Measurements from ENCODE around the gene USP3. TPM values are rescaled to one million over a fixed set of nuclear protein-coding genes. Genes with fewer than 3 reads are reported as not detected.
A peak's percentile ranks its signal among the peaks of the same experiment; 100 is the strongest.

USP3 gene
- 46.7 and 49.2 TPM in 2 replicates for total RNA-seq

GRCh38 chr15:63504247-63504978 is at the start of gene USP3:
Gene USP3, plus strand, starts transcription at chr15:63504593. Its CDS starts 147 bp downstream, at chr15:63504740.
- intact Hi-C loops (cut with micrococcal nuclease), result loop anchor here (1.0 to 10.0 kb wide), 8 partner anchors 17 to 1333 kb away; partner anchors contain the start of genes CIAO2A and SNX1
- H3K27ac Mint-ChIP-seq, result peak within 1 kb of the TSS; percentile 97
- peak within 1 kb of the TSS; percentile 97 for H3K4me3 Mint-ChIP-seq
- no peaks in the 10 kb centered on the region for H3K27me3 Mint-ChIP-seq
- no peaks in the 10 kb centered on the region for H3K9me3 Mint-ChIP-seq
- peaks cover 71% of the 10 kb centered on the region for H3K4me1 Mint-ChIP-seq
- H3K36me3 Mint-ChIP-seq (ENCODE audit: low read depth), result peaks cover 8% of the 10 kb centered on the region
- DNase-seq, result peak; percentile 98

GRCh38 chr15:63456258-63456657 is 48.1 kb upstream of the USP3 start:
- Mint-ChIP-seq H3K4me3 (no peak overlapping the region), H3K27me3 (peaks cover 7% of the 10 kb centered on the region), H3K27ac (no peak overlapping the region), H3K36me3 (ENCODE audit: low read depth) (no peaks in the 10 kb centered on the region), H3K4me1 (peaks cover 21% of the 10 kb centered on the region), H3K9me3 (no peaks in the 10 kb centered on the region)
- no peak for DNase-seq
- intact Hi-C loops (cut with micrococcal nuclease), result no loop called here

GRCh38 chr15:63457379-63457778 is 47.0 kb upstream of the USP3 start:
- DNase-seq, result no peak
- H3K4me1 Mint-ChIP-seq, result peaks cover 24% of the 10 kb centered on the region
- H3K27me3 Mint-ChIP-seq, result peaks cover 9% of the 10 kb centered on the region
- no peak overlapping the region for H3K27ac Mint-ChIP-seq
- H3K4me3 Mint-ChIP-seq, result no peak overlapping the region
- intact Hi-C loops (cut with micrococcal nuclease), result no loop called here
- H3K9me3 Mint-ChIP-seq, result no peaks in the 10 kb centered on the region
- H3K36me3 Mint-ChIP-seq (ENCODE audit: low read depth), result no peaks in the 10 kb centered on the region

GRCh38 chr15:63458026-63458425 is 46.4 kb upstream of the USP3 start:
- no peak for DNase-seq
- intact Hi-C loops (cut with micrococcal nuclease), result no loop called here
- Mint-ChIP-seq H3K36me3 (ENCODE audit: low read depth) (no peaks in the 10 kb centered on the region), H3K4me1 (peaks cover 21% of the 10 kb centered on the region), H3K9me3 (no peaks in the 10 kb centered on the region), H3K27ac (no peak overlapping the region), H3K27me3 (peaks cover 12% of the 10 kb centered on the region), H3K4me3 (no peak overlapping the region)

- no peaks in the 10 kb centered on the region for H3K9me3 Mint-ChIP-seq
- H3K4me1 Mint-ChIP-seq, result peaks cover 14% of the 10 kb centered on the region
- no peak overlapping the region for H3K4me3 Mint-ChIP-seq
- H3K36me3 Mint-ChIP-seq (ENCODE audit: low read depth), result no peaks in the 10 kb centered on the region
- intact Hi-C loops (cut with micrococcal nuclease), result no loop called here
- peaks cover 15% of the 10 kb centered on the region for H3K27me3 Mint-ChIP-seq
- no peak for DNase-seq
- no peak overlapping the region for H3K27ac Mint-ChIP-seq
Observed at GRCh38 chr15:63458794-63459395, 45.5 kb upstream of the USP3 start.

- Mint-ChIP-seq H3K27me3 (peaks cover 17% of the 10 kb centered on the region), H3K36me3 (ENCODE audit: low read depth) (no peaks in the 10 kb centered on the region), H3K27ac (no peak overlapping the region), H3K4me3 (no peak overlapping the region), H3K4me1 (peaks cover 14% of the 10 kb centered on the region), H3K9me3 (no peaks in the 10 kb centered on the region)
- no peak for DNase-seq
- intact Hi-C loops (cut with micrococcal nuclease), result no loop called here
Observed at GRCh38 chr15:63460210-63461155, 43.9 kb upstream of the USP3 start.

- Mint-ChIP-seq H3K4me3 (no peak overlapping the region), H3K27me3 (peaks cover 14% of the 10 kb centered on the region), H3K36me3 (ENCODE audit: low read depth) (no peaks in the 10 kb centered on the region), H3K4me1 (peaks cover 12% of the 10 kb centered on the region), H3K9me3 (no peaks in the 10 kb centered on the region), H3K27ac (no peak overlapping the region)
- intact Hi-C loops (cut with micrococcal nuclease), result no loop called here
- DNase-seq, result no peak
Observed at GRCh38 chr15:63461230-63461985, 43.0 kb upstream of the USP3 start.

GRCh38 chr15:63462088-63462487 is 42.3 kb upstream of the USP3 start:
- no peak overlapping the region for H3K4me3 Mint-ChIP-seq
- peaks cover 18% of the 10 kb centered on the region for H3K4me1 Mint-ChIP-seq
- intact Hi-C loops (cut with micrococcal nuclease), result no loop called here

GRCh38 chr15:63463036-63463435 is 41.4 kb upstream of the USP3 start:
- Mint-ChIP-seq H3K4me3 (no peak overlapping the region), H3K27me3 (peaks cover 16% of the 10 kb centered on the region), H3K9me3 (no peaks in the 10 kb centered on the region), H3K4me1 (peaks cover 18% of the 10 kb centered on the region), H3K36me3 (ENCODE audit: low read depth) (no peaks in the 10 kb centered on the region), H3K27ac (no peak overlapping the region)
- no peak for DNase-seq
- intact Hi-C loops (cut with micrococcal nuclease), result no loop called here

More at GRCh38 chr15:63462088-63462487, 42.3 kb upstream of the USP3 start:
- Mint-ChIP-seq H3K27ac (no peak overlapping the region), H3K36me3 (ENCODE audit: low read depth) (no peaks in the 10 kb centered on the region), H3K27me3 (peaks cover 16% of the 10 kb centered on the region), H3K9me3 (no peaks in the 10 kb centered on the region)
- no peak for DNase-seq

GRCh38 chr15:63463793-63464192 is 40.6 kb upstream of the USP3 start:
- Mint-ChIP-seq H3K27me3 (peaks cover 16% of the 10 kb centered on the region), H3K36me3 (ENCODE audit: low read depth) (no peaks in the 10 kb centered on the region), H3K4me3 (no peak overlapping the region), H3K9me3 (no peaks in the 10 kb centered on the region), H3K4me1 (peaks cover 16% of the 10 kb centered on the region), H3K27ac (no peak overlapping the region)
- intact Hi-C loops (cut with micrococcal nuclease), result no loop called here
- no peak for DNase-seq

- no peak for DNase-seq
- Mint-ChIP-seq H3K4me1 (peaks cover 24% of the 10 kb centered on the region), H3K36me3 (ENCODE audit: low read depth) (no peaks in the 10 kb centered on the region), H3K27me3 (peaks cover 16% of the 10 kb centered on the region), H3K4me3 (no peak overlapping the region), H3K27ac (no peak overlapping the region), H3K9me3 (no peaks in the 10 kb centered on the region)
- intact Hi-C loops (cut with micrococcal nuclease), result loop anchor here (5.0 kb wide), 3 partner anchors 87 to 602 kb away; no protein-coding TSS in a partner anchor
Observed at GRCh38 chr15:63465104-63465503, 39.3 kb upstream of the USP3 start.

- H3K4me3 Mint-ChIP-seq, result no peak overlapping the region
- intact Hi-C loops (cut with micrococcal nuclease), result loop anchor here (1.0 to 5.0 kb wide), 5 partner anchors 38 to 601 kb away; partner anchors contain the start of gene USP3
- H3K36me3 Mint-ChIP-seq (ENCODE audit: low read depth), result no peaks in the 10 kb centered on the region
- peaks cover 13% of the 10 kb centered on the region for H3K27me3 Mint-ChIP-seq
- peaks cover 23% of the 10 kb centered on the region for H3K4me1 Mint-ChIP-seq
- no peaks in the 10 kb centered on the region for H3K9me3 Mint-ChIP-seq
- peak; percentile 91 for DNase-seq
- no peak overlapping the region for H3K27ac Mint-ChIP-seq
Observed at GRCh38 chr15:63466378-63467192, 37.8 kb upstream of the USP3 start.

All from activated CD4-positive, alpha-beta T cell treated with anti-CD3 and anti-CD28 coated beads, Interleukin-2, amount 10 ng/mL, durations not matched to agents 24 days and 14 days (primary cell).